GM18858 (cell line): ENCODE measurements around the gene RAB30.
"Not testable (repeated sequence)": the region's sequence is repeated elsewhere in the genome, so short reads cannot be mapped to it uniquely, and the experiment has no call there.

ENCODE experiments used
- ATAC-seq: cut with Tn5 transposase; IDR thresholded peaks from one replicate; pipeline ENCODE4 v1.9.1; 2021; ENCODE audit not compliant: unreplicated experiment

The RAB30 gene

GRCh38 chr11:82950502-82950901, 121.2 kb downstream of the RAB30 start:
- ATAC-seq: not testable (repeated sequence)

- ATAC-seq: no peak
These were observed 122.3 kb downstream of the RAB30 start for GRCh38 chr11:82949352-82949751.

GRCh38 chr11:82945682-82946081, 126.0 kb downstream of the RAB30 start:
- no peak for ATAC-seq

GRCh38 chr11:82945041-82945440, 126.7 kb downstream of the RAB30 start:
- ATAC-seq: not testable (repeated sequence)

GRCh38 chr11:82944198-82944597, 127.5 kb downstream of the RAB30 start:
- no peak for ATAC-seq

GRCh38 chr11:82943430-82943829, 128.3 kb downstream of the RAB30 start:
- not testable (repeated sequence) for ATAC-seq

- no peak for ATAC-seq
These were observed 129.3 kb downstream of the RAB30 start for GRCh38 chr11:82942376-82942775.

- ATAC-seq: no peak
These were observed 132.2 kb downstream of the RAB30 start for GRCh38 chr11:82939456-82939855.

GRCh38 chr11:82937554-82937953, 134.1 kb downstream of the RAB30 start:
- no peak for ATAC-seq

- ATAC-seq: no peak
These were observed 135.4 kb downstream of the RAB30 start for GRCh38 chr11:82936261-82936660.

- no peak for ATAC-seq
These were observed 139.1 kb downstream of the RAB30 start for GRCh38 chr11:82932564-82932963.

- ATAC-seq: no peak
These were observed 141.0 kb downstream of the RAB30 start for GRCh38 chr11:82930734-82931133.

- no peak for ATAC-seq
These were observed 141.5 kb downstream of the RAB30 start for GRCh38 chr11:82930229-82930628.

GRCh38 chr11:82929121-82929520, 142.6 kb downstream of the RAB30 start:
- no peak for ATAC-seq

GRCh38 chr11:82927264-82927880, 144.3 kb downstream of the RAB30 start:
- peak; percentile 67 for ATAC-seq

- peak; percentile 37 for ATAC-seq
These were observed 147.0 kb downstream of the RAB30 start for GRCh38 chr11:82924522-82925224.
